Mucosa of rectum (tissue), 2 donors: ENCODE results near the gene RPS4Y1.
"Not testable (repeated sequence)": the region's sequence is repeated elsewhere in the genome, so short reads cannot be mapped to it uniquely, and the experiment has no call there.

Experiments used
- H3K27ac ChIP-seq, 2 donors: one replicate each; pipeline ENCODE4 v1.7.0; 2013; ENCODE audit warnings: inconsistent platforms in 2 of 2, low read depth in 2 of 2, low read length in 2 of 2
- H3K27me3 ChIP-seq, 2 donors: one replicate each; pipeline ENCODE4 v1.7.0; 2013; ENCODE audit warnings: low read length in 2 of 2; ENCODE audit not compliant: control insufficient read depth in 2 of 2, insufficient read depth in 2 of 2
- H3K36me3 ChIP-seq, 2 donors: one replicate each; pipeline ENCODE4 v1.7.0; 2013; ENCODE audit warnings: low read length in 2 of 2; ENCODE audit not compliant: control insufficient read depth in 2 of 2, insufficient read depth in 2 of 2
- H3K4me1 ChIP-seq, 2 donors: one replicate each; pipeline ENCODE4 v1.7.0; 2013; ENCODE audit warnings: low read length in 2 of 2, mild to moderate bottlenecking in 1 of 2; ENCODE audit not compliant: control insufficient read depth in 2 of 2, insufficient read depth in 2 of 2
- H3K4me3 ChIP-seq, 2 donors: one replicate each; pipeline ENCODE4 v1.7.0; 2013; ENCODE audit warnings: low read length in 2 of 2
- H3K9ac ChIP-seq, 2 donors: one replicate each; pipeline ENCODE4 v1.7.0; 2013; ENCODE audit warnings: low read length in 2 of 2, low read depth in 1 of 2, mild to moderate bottlenecking in 1 of 2
- H3K9me3 ChIP-seq, 2 donors: one replicate each; pipeline ENCODE4 v1.7.0; 2013; ENCODE audit warnings: low read length in 2 of 2; ENCODE audit not compliant: control insufficient read depth in 2 of 2
- donor health status: healthy.
- donor health status: Normal muscosa, but diverticular disease.

Gene RPS4Y1

GRCh38 chrY:2868035-2868607, 26.7 kb downstream of the RPS4Y1 start:
- Histone ChIP-seq H3K4me3 (no peak overlapping the region), H3K27me3 (no peaks in the 10 kb centered on the region), H3K9ac (no peak overlapping the region), H3K27ac (no peak overlapping the region), H3K4me1 (no peaks in the 10 kb centered on the region), H3K36me3 (no peaks in the 10 kb centered on the region), H3K9me3 (no peaks in the 10 kb centered on the region)

GRCh38 chrY:2872234-2872633, 30.8 kb downstream of the RPS4Y1 start:
- H3K9me3 ChIP-seq, H3K9ac ChIP-seq, H3K36me3 ChIP-seq, H3K27ac ChIP-seq, H3K4me1 ChIP-seq, H3K27me3 ChIP-seq, H3K4me3 ChIP-seq: not testable (repeated sequence)

- Histone ChIP-seq H3K4me1 (no peaks in the 10 kb centered on the region), H3K9me3 (no peaks in the 10 kb centered on the region), H3K27me3 (no peaks in the 10 kb centered on the region), H3K4me3 (no peak overlapping the region), H3K9ac (no peak overlapping the region), H3K27ac (no peak overlapping the region), H3K36me3 (no peaks in the 10 kb centered on the region)
Measured at GRCh38 chrY:2874211-2874610, 32.8 kb downstream of the RPS4Y1 start.

GRCh38 chrY:2883561-2883960, 42.2 kb downstream of the RPS4Y1 start:
- no peaks in the 10 kb centered on the region for H3K27me3 ChIP-seq
- H3K9ac ChIP-seq: no peak overlapping the region
- H3K36me3 ChIP-seq: no peaks in the 10 kb centered on the region

GRCh38 chrY:2885880-2886279, 44.5 kb downstream of the RPS4Y1 start:
- no peak overlapping the region for H3K27ac ChIP-seq
- no peak overlapping the region for H3K4me3 ChIP-seq
- H3K9ac ChIP-seq: no peak overlapping the region
- no peaks in the 10 kb centered on the region for H3K27me3 ChIP-seq
- H3K9me3 ChIP-seq: no peaks in the 10 kb centered on the region
- no peaks in the 10 kb centered on the region for H3K36me3 ChIP-seq
- H3K4me1 ChIP-seq: no peaks in the 10 kb centered on the region

More at GRCh38 chrY:2883561-2883960, 42.2 kb downstream of the RPS4Y1 start:
- no peaks in the 10 kb centered on the region for H3K9me3 ChIP-seq
- H3K4me1 ChIP-seq: no peaks in the 10 kb centered on the region
- no peak overlapping the region for H3K27ac ChIP-seq
- no peak overlapping the region for H3K4me3 ChIP-seq

GRCh38 chrY:2887386-2887785, 46.0 kb downstream of the RPS4Y1 start:
- no peaks in the 10 kb centered on the region for H3K36me3 ChIP-seq
- no peaks in the 10 kb centered on the region for H3K9me3 ChIP-seq
- no peak overlapping the region for H3K9ac ChIP-seq
- H3K4me3 ChIP-seq: no peak overlapping the region
- no peaks in the 10 kb centered on the region for H3K27me3 ChIP-seq
- no peaks in the 10 kb centered on the region for H3K4me1 ChIP-seq
- no peak overlapping the region for H3K27ac ChIP-seq

GRCh38 chrY:2887955-2888354, 46.6 kb downstream of the RPS4Y1 start:
- Histone ChIP-seq H3K4me1 (no peaks in the 10 kb centered on the region), H3K4me3 (no peak overlapping the region), H3K36me3 (no peaks in the 10 kb centered on the region), H3K27me3 (no peaks in the 10 kb centered on the region), H3K27ac (no peak overlapping the region), H3K9ac (no peak overlapping the region), H3K9me3 (no peaks in the 10 kb centered on the region)

- Histone ChIP-seq H3K36me3 (no peaks in the 10 kb centered on the region), H3K4me3 (no peak overlapping the region), H3K27me3 (no peaks in the 10 kb centered on the region), H3K27ac (no peak overlapping the region), H3K4me1 (no peaks in the 10 kb centered on the region), H3K9me3 (no peaks in the 10 kb centered on the region), H3K9ac (no peak overlapping the region)
Measured at GRCh38 chrY:2893471-2893870, 52.1 kb downstream of the RPS4Y1 start.

- Histone ChIP-seq H3K36me3 (no peaks in the 10 kb centered on the region), H3K4me1 (no peaks in the 10 kb centered on the region), H3K27ac (no peak overlapping the region)
Measured at GRCh38 chrY:2896050-2896449, 54.6 kb downstream of the RPS4Y1 start.

GRCh38 chrY:2907356-2907755, 66.0 kb downstream of the RPS4Y1 start:
- Histone ChIP-seq H3K9ac (no peak overlapping the region), H3K36me3 (no peaks in the 10 kb centered on the region), H3K27me3 (no peaks in the 10 kb centered on the region), H3K27ac (no peak overlapping the region), H3K9me3 (no peaks in the 10 kb centered on the region), H3K4me3 (no peak overlapping the region), H3K4me1 (no peaks in the 10 kb centered on the region)

More at GRCh38 chrY:2896050-2896449, 54.6 kb downstream of the RPS4Y1 start:
- Histone ChIP-seq H3K9ac (no peak overlapping the region), H3K4me3 (no peak overlapping the region), H3K27me3 (no peaks in the 10 kb centered on the region), H3K9me3 (no peaks in the 10 kb centered on the region)
